ENCODE results near the gene ADAMTSL1. TPM values are rescaled to one million over a fixed set of nuclear protein-coding genes. Genes with fewer than 3 reads are reported as not detected.
"Not testable (repeated sequence)": the region's sequence is repeated elsewhere in the genome, so short reads cannot be mapped to it uniquely, and the experiment has no call there.

ADAMTSL1 gene
- total RNA-seq, 2 experiments from 2014 or later: not detected

GRCh38 chr9:18874069-18874468 is 400.1 kb downstream of the ADAMTSL1 start:
- Mint-ChIP-seq H3K4me3 (no peak overlapping the region), H3K36me3 (ENCODE audit: low read depth) (no peaks in the 10 kb centered on the region), H3K9me3 (peaks cover 9% of the 10 kb centered on the region), H3K27ac (no peak overlapping the region), H3K27me3 (peaks cover 7% of the 10 kb centered on the region), H3K4me1 (ENCODE audit: low read depth) (no peaks in the 10 kb centered on the region)
- ChIA-PET CTCF (no interaction called here), POLR2A (no interaction called here)
- DNase-seq: no peak
- TF ChIP-seq, protein P1, sequence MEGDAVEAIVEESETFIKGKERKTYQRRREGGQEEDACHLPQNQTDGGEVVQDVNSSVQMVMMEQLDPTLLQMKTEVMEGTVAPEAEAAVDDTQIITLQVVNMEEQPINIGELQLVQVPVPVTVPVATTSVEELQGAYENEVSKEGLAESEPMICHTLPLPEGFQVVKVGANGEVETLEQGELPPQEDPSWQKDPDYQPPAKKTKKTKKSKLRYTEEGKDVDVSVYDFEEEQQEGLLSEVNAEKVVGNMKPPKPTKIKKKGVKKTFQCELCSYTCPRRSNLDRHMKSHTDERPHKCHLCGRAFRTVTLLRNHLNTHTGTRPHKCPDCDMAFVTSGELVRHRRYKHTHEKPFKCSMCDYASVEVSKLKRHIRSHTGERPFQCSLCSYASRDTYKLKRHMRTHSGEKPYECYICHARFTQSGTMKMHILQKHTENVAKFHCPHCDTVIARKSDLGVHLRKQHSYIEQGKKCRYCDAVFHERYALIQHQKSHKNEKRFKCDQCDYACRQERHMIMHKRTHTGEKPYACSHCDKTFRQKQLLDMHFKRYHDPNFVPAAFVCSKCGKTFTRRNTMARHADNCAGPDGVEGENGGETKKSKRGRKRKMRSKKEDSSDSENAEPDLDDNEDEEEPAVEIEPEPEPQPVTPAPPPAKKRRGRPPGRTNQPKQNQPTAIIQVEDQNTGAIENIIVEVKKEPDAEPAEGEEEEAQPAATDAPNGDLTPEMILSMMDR (IDR thresholded peaks at IDR 0.05): no peak
- intact Hi-C loops (cut with micrococcal nuclease): no loop called here
- ATAC-seq: no peak

DNA sequence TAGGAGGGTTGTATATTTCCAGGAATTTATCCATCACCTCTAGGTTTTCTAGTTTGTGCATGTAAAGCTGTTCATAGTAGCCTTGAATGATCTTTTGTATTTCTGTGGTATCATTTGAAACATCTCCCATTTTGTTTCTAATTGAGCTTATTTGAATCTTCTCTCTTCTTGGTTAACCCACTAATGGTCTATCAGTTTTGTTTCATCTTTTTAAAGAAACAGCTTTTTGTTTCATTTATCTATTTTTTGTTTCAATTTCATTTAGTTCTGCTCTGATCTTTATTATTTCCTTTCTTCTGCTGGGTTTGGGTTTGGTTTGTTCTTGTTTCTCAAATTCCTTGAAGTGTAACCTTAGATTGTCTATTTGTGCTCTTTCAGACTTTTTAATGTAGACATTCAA is 401.0 kb downstream of the ADAMTSL1 start:
- H3K27ac Mint-ChIP-seq; H3K9me3 Mint-ChIP-seq; H3K36me3 Mint-ChIP-seq (ENCODE audit: low read depth); intact Hi-C loops (cut with micrococcal nuclease); H3K27me3 Mint-ChIP-seq; H3K4me1 Mint-ChIP-seq (ENCODE audit: low read depth); POLR2A ChIA-PET; H3K4me3 Mint-ChIP-seq; ATAC-seq; DNase-seq: not testable (repeated sequence)
- CTCF ChIA-PET: interaction anchor here (0.6 kb wide), 1 partner anchor 1078 kb away, joined by 3 read pairs; no protein-coding TSS in a partner anchor

GRCh38 chr9:18877984-18878383 is 404.0 kb downstream of the ADAMTSL1 start:
- H3K4me1 Mint-ChIP-seq (ENCODE audit: low read depth): no peaks in the 10 kb centered on the region
- peaks cover 10% of the 10 kb centered on the region for H3K27me3 Mint-ChIP-seq
- ChIA-PET POLR2A (no interaction called here), CTCF (no interaction called here)
- no peak overlapping the region for H3K27ac Mint-ChIP-seq
- TF ChIP-seq, protein P1 (IDR thresholded peaks at IDR 0.05): no peak
- H3K36me3 Mint-ChIP-seq (ENCODE audit: low read depth): no peaks in the 10 kb centered on the region
- ATAC-seq: no peak
- no peak for DNase-seq
- intact Hi-C loops (cut with micrococcal nuclease): no loop called here
- H3K9me3 Mint-ChIP-seq: no peaks in the 10 kb centered on the region
- H3K4me3 Mint-ChIP-seq: no peak overlapping the region

- no peak for DNase-seq
- H3K4me1 Mint-ChIP-seq (ENCODE audit: low read depth): no peaks in the 10 kb centered on the region
- ChIA-PET POLR2A (no interaction called here), CTCF (no interaction called here)
- TF ChIP-seq, protein P1 (IDR thresholded peaks at IDR 0.05): no peak
- H3K27me3 Mint-ChIP-seq: peaks cover 12% of the 10 kb centered on the region
- H3K4me3 Mint-ChIP-seq: no peak overlapping the region
- intact Hi-C loops (cut with micrococcal nuclease): no loop called here
- no peaks in the 10 kb centered on the region for H3K9me3 Mint-ChIP-seq
- no peaks in the 10 kb centered on the region for H3K36me3 Mint-ChIP-seq (ENCODE audit: low read depth)
- no peak for ATAC-seq
- no peak overlapping the region for H3K27ac Mint-ChIP-seq
Observed at GRCh38 chr9:18881758-18882157, 407.8 kb downstream of the ADAMTSL1 start.

DNA sequence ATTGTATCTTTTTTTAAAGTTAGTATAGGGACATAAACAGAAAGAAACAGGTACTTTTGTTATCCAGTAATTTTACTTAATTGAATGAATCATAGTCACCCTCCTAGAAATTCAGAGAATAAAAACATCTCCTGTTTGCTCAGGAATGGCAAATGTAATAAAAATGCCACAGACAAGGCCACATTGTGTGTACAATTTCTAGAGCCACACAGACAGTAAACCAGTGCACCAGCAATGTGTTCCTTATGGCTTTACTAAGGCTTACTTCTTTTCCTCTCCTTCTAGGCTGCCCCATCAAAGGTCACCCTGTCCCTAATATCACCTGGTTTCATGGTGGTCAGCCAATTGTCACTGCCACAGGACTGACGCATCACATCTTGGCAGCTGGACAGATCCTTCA is 413.6 kb downstream of the ADAMTSL1 start:
- intact Hi-C loops (cut with micrococcal nuclease): no loop called here
- ChIA-PET POLR2A (no interaction called here), CTCF (no interaction called here)
- Mint-ChIP-seq H3K27me3 (peaks cover 3% of the 10 kb centered on the region), H3K4me3 (no peak overlapping the region), H3K9me3 (no peaks in the 10 kb centered on the region), H3K4me1 (ENCODE audit: low read depth) (no peaks in the 10 kb centered on the region), H3K36me3 (ENCODE audit: low read depth) (no peaks in the 10 kb centered on the region), H3K27ac (no peak overlapping the region)
- DNase-seq: no peak
- TF ChIP-seq, protein P1 (IDR thresholded peaks at IDR 0.05): no peak
- ATAC-seq: no peak

- no peak for DNase-seq
- CTCF ChIA-PET: no interaction called here
- POLR2A ChIA-PET: no interaction called here
- H3K4me3 Mint-ChIP-seq: no peak overlapping the region
- peaks cover 3% of the 10 kb centered on the region for H3K27me3 Mint-ChIP-seq
- TF ChIP-seq, protein P1 (IDR thresholded peaks at IDR 0.05): no peak
- no peaks in the 10 kb centered on the region for H3K4me1 Mint-ChIP-seq (ENCODE audit: low read depth)
- H3K36me3 Mint-ChIP-seq (ENCODE audit: low read depth): no peaks in the 10 kb centered on the region
- H3K27ac Mint-ChIP-seq: no peak overlapping the region
- intact Hi-C loops (cut with micrococcal nuclease): no loop called here
- H3K9me3 Mint-ChIP-seq: no peaks in the 10 kb centered on the region
- ATAC-seq: no peak
Observed at GRCh38 chr9:18888290-18888689, 414.3 kb downstream of the ADAMTSL1 start.
